HL-60/S4 treated with phorbol 12-myristate 13-acetate at 8.2 ng/mL for 4 days and 3 days (cell line): ENCODE results near the gene CTNNBIP1.

Source experiments
- in situ Hi-C: fragments of 300-500 bp; cut with MboI; formaldehyde crosslinking; loops from 2 replicates; pipeline ENCODE4 v1.15.0; 2022; ENCODE audit warnings: low sequenced_read_pairs

Gene CTNNBIP1

DNA sequence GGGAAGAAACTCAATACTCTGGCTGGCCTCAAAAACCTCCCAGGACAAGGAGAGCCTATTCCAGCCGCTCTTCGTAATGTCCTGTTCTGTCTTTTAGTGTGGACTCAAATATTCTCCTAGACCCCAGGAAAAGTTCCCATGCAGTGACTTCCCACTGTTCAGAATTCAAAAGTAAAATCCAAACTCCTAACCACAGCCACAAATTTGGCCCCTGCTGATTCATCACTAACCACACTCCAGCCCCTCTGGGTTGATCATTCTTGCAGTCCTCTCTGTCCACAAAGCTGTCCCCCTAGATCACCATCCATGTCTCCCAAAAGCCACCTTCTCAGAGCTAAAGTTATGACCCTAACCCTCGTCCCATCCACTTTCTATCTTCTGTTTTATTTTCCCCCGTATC is 5.1 kb downstream of the CTNNBIP1 start:
- in situ Hi-C loops, result no loop called here

GRCh38 chr1:9904596-9904995 is 5.5 kb downstream of the CTNNBIP1 start:
- in situ Hi-C loops, result no loop called here

DNA sequence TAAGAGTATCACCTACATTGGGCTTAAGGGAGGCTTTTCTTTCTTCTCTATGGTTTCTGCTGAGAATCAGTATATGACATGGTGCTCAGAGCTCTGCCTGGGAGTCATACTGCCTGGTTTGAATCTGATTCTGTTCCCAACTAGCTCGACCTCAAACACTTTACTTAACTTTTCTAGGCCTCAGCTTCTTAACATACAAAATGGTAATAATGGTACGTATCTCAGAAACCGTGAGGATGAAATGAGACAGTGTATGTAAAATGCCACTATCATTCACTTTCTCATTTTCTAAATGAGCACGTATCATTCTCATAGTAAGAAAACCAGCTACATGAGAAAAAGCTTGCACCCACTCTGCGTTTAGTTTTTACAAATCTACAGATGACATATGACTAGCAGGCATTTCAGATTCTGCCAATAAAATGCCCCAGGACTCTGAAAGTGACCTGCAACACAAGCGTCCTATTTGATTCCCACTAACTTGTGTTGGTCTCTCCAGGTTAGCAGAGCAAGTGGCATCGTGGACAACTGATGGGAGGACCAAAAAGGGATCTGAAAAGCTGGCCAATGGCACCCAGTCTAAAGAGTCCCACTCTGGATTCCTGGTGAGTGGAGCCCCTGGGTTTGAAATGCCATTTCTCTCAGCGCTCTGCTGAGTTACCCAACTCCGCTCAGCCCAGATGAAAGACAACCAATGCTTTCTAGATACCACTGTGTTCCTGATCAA is 6.1 kb downstream of the CTNNBIP1 start:
- in situ Hi-C loops, result no loop called here

DNA sequence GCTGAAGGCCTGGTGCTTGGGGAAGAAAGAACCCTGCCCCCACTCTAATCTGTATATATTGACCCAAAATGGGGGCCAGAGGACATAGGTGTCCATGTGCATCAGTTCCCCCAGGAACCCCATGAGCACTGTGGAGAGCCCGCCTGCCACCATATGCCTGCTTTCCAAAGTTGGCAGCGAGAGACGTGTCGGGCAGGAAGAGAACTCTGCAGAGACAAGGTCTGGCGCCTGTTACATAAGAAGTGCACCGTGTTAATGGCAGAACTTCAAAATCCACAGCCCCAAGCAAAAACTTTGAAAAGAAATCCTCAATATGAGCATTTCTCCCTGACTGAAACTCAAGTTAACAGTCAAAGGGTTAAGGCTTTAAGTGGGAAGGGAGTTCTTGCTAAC is 8.0 kb downstream of the CTNNBIP1 start:
- in situ Hi-C loops, result no loop called here

GRCh38 chr1:9901148-9902059 is 8.7 kb downstream of the CTNNBIP1 start:
- in situ Hi-C loops, result no loop called here

GRCh38 chr1:9900142-9901043 is 9.7 kb downstream of the CTNNBIP1 start:
- in situ Hi-C loops, result no loop called here

GRCh38 chr1:9894115-9894514 is 16.0 kb downstream of the CTNNBIP1 start:
- in situ Hi-C loops, result no loop called here

DNA sequence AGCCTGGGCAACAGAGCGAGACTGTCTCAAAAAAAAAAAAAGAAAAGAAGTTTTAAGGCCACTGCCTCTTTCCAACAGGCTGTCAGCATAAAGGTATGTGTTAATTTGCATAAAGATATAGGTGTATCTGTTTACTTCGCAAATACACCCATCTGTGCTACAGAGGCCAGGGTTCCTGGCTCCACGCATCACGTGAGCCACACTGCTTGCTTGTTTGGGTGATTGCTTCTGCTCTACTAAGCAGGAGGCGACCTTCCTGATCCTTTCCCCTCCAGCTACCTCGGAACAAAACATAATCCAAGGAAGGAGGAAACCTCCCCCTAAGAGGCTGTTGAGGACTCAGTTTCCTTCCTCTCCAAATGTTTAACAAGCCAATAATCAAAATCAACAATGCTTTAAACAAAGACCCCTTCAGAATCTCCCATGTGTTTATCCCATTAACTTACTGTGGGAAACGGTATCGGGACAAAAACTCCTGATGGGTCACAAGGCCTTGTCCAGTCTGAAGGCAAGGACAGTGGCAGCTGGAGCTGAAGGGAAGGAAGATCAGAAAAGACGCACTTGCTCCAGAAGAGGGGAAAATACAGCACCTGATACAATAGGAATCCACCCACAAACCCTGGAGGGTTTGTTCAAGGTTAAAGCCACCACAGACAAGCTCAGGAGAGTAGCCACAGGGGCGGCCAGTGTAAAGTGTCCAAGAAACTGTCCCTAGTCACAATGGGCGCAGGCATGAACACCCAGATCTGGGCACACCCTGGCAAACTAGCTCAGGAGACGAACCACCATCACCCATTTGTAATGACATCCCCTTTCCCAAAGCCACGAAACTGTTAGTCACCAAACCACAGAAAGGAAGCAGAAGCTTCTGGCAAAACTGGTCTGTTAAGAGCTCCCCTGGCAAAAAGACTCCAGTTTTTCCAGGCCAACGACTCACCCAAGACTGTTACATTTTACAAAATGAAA is 17.2 kb downstream of the CTNNBIP1 start:
- in situ Hi-C loops, result no loop called here

- in situ Hi-C loops, result no loop called here
Measured at GRCh38 chr1:9891207-9891606, 18.9 kb downstream of the CTNNBIP1 start.

- in situ Hi-C loops, result no loop called here
Measured at GRCh38 chr1:9890224-9890731, 19.8 kb downstream of the CTNNBIP1 start.

GRCh38 chr1:9889411-9889810 is 20.7 kb downstream of the CTNNBIP1 start:
- in situ Hi-C loops, result no loop called here

DNA sequence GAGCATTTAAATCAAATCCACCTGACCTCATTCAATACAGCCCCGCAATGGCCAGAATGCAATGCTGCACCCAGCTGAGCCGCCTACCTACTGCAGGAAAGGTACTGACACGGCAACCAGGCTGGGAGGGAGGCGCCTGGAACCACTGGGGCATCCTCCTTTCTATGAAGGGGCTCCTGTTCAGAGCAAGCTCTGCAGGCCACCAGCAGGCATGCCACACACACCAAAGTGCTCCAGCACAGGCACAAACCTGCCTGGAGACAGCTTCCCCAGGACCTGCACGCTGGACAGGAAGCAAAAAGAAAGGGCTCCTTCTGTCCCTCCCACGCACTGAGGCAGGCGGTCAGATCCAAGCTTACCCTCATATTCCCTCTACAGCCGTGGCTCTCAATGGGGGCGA is 21.2 kb downstream of the CTNNBIP1 start:
- in situ Hi-C loops, result no loop called here

- in situ Hi-C loops, result no loop called here
Measured at GRCh38 chr1:9887070-9887469, 23.0 kb downstream of the CTNNBIP1 start.

GRCh38 chr1:9886092-9886742 is 23.9 kb downstream of the CTNNBIP1 start:
- in situ Hi-C loops, result no loop called here

DNA sequence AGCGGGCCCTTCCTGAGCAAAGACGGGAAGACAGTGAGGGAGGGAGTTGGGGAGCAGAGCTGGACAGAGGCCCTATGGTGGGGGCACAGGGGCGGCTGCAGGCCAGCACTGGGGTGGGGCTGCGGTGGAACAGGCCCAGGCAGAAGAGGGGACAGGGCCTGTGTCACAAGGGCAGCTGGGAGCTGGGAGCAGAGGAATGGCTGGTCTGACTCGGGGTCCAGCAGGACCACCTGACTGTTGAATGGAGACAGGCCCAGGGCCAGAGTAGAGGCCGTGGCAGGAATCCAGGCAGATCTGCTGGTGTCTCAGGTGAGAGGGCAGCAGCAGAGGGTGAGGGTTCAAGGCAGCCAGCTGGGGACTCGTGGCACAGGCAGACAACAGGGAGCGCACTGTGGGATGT is 25.3 kb downstream of the CTNNBIP1 start:
- in situ Hi-C loops, result no loop called here

DNA sequence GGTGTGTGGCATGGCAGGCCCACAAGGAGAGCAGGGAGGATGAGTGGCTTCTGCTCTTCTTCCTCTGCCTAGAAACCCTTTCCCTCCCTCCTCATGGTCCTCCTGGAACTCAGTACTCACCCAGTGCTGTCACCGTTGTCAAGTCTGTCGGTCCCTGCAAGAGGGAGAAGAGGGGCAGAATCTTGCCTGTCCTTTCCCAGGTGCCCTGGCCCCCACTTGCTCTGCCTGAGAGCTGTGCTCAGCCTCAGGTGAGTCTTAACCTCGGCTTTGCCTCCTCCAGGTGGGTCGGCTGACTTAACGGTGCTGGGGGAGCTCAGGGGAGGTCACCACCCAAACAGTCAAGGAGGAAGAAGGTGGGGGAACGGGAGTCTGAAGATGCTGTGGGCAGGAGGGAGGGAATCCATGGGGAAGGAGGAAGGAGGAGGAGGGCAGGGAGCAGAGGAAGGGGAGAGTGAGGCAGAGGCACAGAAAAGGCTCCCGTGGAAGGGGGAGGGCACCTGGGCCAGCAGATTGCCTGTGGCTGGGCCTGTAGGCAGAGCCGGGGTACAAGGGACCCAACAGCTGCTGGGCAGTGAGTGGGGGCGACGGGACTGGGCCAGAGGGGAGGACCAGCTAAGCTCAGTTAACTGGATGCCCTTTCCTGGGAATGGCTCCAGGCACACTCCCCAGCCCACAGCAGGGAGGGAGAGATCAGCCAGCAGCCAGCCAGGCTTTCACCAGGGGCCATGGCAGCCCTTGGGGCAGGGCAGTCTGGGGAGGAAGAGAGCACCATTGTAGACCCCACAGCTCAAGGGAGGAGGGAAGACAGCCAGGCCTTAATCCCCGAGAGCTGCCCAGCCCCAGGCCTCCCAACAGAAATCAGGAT is 26.3 kb downstream of the CTNNBIP1 start:
- in situ Hi-C loops, result no loop called here

DNA sequence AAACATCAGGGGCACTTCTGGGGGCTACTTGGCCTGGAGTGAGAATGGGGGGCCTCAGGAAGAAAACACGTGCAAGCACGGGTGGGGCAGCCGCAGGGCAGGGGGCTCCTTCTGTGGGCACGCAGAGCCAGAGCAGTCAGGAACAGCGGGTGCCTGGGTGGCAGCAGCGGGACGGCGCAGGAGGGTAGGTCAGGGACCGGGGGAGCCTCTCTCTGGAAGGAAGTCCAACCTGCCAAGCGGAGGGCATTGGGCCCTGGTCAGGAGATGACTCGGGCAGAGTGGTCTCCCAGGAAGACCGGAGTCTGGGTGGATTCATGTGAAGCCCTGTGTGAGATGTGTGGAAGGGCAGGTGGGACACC is 27.1 kb downstream of the CTNNBIP1 start:
- in situ Hi-C loops, result no loop called here

- in situ Hi-C loops, result no loop called here
Measured at GRCh38 chr1:9882296-9882944, 27.6 kb downstream of the CTNNBIP1 start.
